Caco-2 (cell line): ENCODE data around the gene MRPS6. TPM values are rescaled to one million over a fixed set of nuclear protein-coding genes. Genes with fewer than 3 reads are reported as not detected.

ENCODE experiments used
- BruUV-seq: library from RNA; stranded (reverse); fragments of 400-500 nt; replicated peaks from 2 replicates; lab custom pipeline; 2021; lab: Mats Ljungman, UMichigan
- CTCF ChIA-PET: fragments of 300-600 bp; sonication (Branson Sonifier 250); formaldehyde crosslinking; loops from one replicate; lab custom pipeline; 2022; ENCODE audit warnings: antibody characterized with exemption; lab: Charles Lee
- POLR2A ChIA-PET: fragments of 300-600 bp; sonication (Branson Sonifier 250); formaldehyde crosslinking; loops from one replicate; lab custom pipeline; 2022; ENCODE audit warnings: antibody characterized with exemption; lab: Charles Lee
- DNase-seq, 2 experiments: peaks; one replicate each; pipeline versions ENCODE4 v3.0.0 to v3.0.0-alpha.2; 2020 to 2022
- H3K27me3 ChIP-seq: replicated peaks from 2 replicates; pipeline ENCODE4 v1.6.0; 2011; ENCODE audit warnings: low read length; ENCODE audit not compliant: control insufficient read depth, insufficient read depth
- H3K36me3 ChIP-seq: 2 replicates; pipeline ENCODE4 v1.5.1; 2011; ENCODE audit warnings: low read length; ENCODE audit not compliant: control insufficient read depth, insufficient read depth
- H3K4me1 ChIP-seq: fragments of 250-450 bp; sonication (Bioruptor Pico); 2 replicates; pipeline ENCODE4 v1.5.1; 2020; ENCODE audit warnings: mild to moderate bottlenecking
- H3K4me3 ChIP-seq: 2 replicates; pipeline ENCODE4 v1.5.1; 2011; ENCODE audit warnings: low read depth, mild to moderate bottlenecking, control low read depth, low read length
- H3K9me3 ChIP-seq: fragments of 250-450 bp; sonication (Bioruptor Pico); 2 replicates; pipeline ENCODE4 v1.5.1; 2020; ENCODE audit warnings: mild to moderate bottlenecking, moderate library complexity
- H3K27ac Mint-ChIP-seq: one replicate; pipeline ENCODE4 v1.8.0; 2022; ENCODE audit warnings: mixed read lengths; ENCODE audit not compliant: unreplicated experiment
- H3K27me3 Mint-ChIP-seq: one replicate; pipeline ENCODE4 v1.8.0; 2022; ENCODE audit warnings: mixed read lengths; ENCODE audit not compliant: insufficient read depth, unreplicated experiment
- H3K36me3 Mint-ChIP-seq: one replicate; pipeline ENCODE4 v1.8.0; 2022; ENCODE audit warnings: mild to moderate bottlenecking, mixed read lengths; ENCODE audit not compliant: insufficient read depth, unreplicated experiment
- H3K4me1 Mint-ChIP-seq: one replicate; pipeline ENCODE4 v1.8.0; 2022; ENCODE audit warnings: low read depth, mixed read lengths; ENCODE audit not compliant: unreplicated experiment
- H3K4me3 Mint-ChIP-seq: one replicate; pipeline ENCODE4 v1.8.0; 2022; ENCODE audit warnings: mild to moderate bottlenecking, moderate library complexity, mixed read lengths; ENCODE audit not compliant: unreplicated experiment
- H3K9me3 Mint-ChIP-seq: one replicate; pipeline ENCODE4 v1.8.0; 2022; ENCODE audit warnings: mixed read lengths; ENCODE audit not compliant: unreplicated experiment
- intact Hi-C: fragments of 100-400 bp; cut with micrococcal nuclease; formaldehyde crosslinking; loops from one replicate; pipeline ENCODE4 v1.10.0; 2022; ENCODE audit not compliant: unreplicated experiment
- total RNA-seq: library from RNA; stranded (reverse); gene quantifications from 2 replicates; pipeline ENCODE4 v1.2.3, GENCODE V29; 2022
- TF ChIP-seq, protein P1 (sequence below), 2 experiments: fragments of 200-600 bp in 1 of 2; IDR thresholded peaks; 1 replicate in 1 of 2; 2 replicates in 1 of 2; pipeline versions ENCODE4 v1.5.1 to v1.8.0; 2011 to 2022; ENCODE audit warnings: antibody characterized with exemption in 1 of 2, control low read depth in 1 of 2, inconsistent platforms in 1 of 2, low read depth in 1 of 2, low read length in 1 of 2, mild to moderate bottlenecking in 1 of 2, moderate library complexity in 1 of 2; ENCODE audit not compliant: insufficient read depth in 1 of 2, severe bottlenecking in 1 of 2, unreplicated experiment in 1 of 2

The MRPS6 gene
- total RNA-seq, 1 experiment from 2014 or later = 104 TPM

DNA sequence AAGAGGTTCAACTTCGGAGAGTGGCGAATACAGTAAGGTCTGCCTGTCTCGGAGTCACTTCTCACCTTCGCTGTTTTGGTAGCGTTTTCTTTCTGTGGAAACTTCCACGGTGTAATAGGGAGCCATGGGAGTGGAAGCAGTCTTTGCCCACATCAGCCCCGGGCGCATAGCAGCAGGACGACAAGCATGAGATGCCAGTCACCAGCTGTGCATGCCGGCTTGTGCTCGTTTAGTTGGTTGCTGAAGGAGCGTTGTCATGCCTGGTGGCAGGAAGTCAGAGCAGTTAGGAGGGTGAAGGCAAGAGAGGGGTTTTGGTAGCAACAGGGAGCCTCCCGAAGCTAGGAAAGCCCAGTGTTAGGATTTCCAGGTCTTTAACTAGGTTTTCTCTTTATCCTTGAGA, 58.8 kb downstream of the MRPS6 start:
- Mint-ChIP-seq H3K36me3 (peaks cover 53% of the 10 kb centered on the region), H3K9me3 (peaks cover 6% of the 10 kb centered on the region), H3K27me3 (no peaks in the 10 kb centered on the region), H3K27ac (no peak overlapping the region), H3K4me1 (peaks cover 16% of the 10 kb centered on the region), H3K4me3 (no peak overlapping the region)
- intact Hi-C loops = no loop called here
- BruUV-seq = no TSS peak
- Histone ChIP-seq H3K36me3 (no peaks in the 10 kb centered on the region; the same call in none of the 2 replicates), H3K4me3 (no peak overlapping the region), H3K9me3 (no peaks in the 10 kb centered on the region), H3K27me3 (no peaks in the 10 kb centered on the region), H3K4me1 (0 out of 2 replicates have a peak, but pooled peaks cover 5% of the 10 kb centered on the region)
- POLR2A ChIA-PET = no interaction called here
- CTCF ChIA-PET = no interaction called here
- DNase-seq = no peak
- TF ChIP-seq, protein P1, sequence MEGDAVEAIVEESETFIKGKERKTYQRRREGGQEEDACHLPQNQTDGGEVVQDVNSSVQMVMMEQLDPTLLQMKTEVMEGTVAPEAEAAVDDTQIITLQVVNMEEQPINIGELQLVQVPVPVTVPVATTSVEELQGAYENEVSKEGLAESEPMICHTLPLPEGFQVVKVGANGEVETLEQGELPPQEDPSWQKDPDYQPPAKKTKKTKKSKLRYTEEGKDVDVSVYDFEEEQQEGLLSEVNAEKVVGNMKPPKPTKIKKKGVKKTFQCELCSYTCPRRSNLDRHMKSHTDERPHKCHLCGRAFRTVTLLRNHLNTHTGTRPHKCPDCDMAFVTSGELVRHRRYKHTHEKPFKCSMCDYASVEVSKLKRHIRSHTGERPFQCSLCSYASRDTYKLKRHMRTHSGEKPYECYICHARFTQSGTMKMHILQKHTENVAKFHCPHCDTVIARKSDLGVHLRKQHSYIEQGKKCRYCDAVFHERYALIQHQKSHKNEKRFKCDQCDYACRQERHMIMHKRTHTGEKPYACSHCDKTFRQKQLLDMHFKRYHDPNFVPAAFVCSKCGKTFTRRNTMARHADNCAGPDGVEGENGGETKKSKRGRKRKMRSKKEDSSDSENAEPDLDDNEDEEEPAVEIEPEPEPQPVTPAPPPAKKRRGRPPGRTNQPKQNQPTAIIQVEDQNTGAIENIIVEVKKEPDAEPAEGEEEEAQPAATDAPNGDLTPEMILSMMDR (IDR thresholded peaks at IDR 0.05; ENCODE audit: insufficient read depth in 1 of 2, low read depth in 1 of 2, low read length in 1 of 2, severe bottlenecking in 1 of 2, unreplicated experiment in 1 of 2) = no peak

DNA sequence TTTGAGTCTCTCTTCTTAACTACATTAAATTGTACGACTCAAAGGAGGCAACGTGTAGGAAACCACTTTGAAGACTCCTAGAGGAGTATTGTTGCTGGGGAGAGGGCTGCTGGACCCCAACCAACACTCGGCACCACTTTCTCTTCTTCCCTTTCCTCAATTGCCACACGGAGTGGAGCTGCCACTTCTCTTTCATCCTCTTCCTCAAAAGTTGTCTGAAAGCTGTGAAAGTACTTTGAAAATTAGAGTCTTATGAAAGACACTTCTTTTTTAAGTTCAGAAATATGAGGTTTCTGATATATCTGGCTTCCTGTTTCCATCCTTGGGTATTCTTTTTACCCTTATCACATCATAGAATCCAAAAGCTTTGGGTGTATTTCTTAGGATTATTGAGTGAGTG, 59.5 kb downstream of the MRPS6 start:
- Histone ChIP-seq H3K36me3 (no peaks in the 10 kb centered on the region; the same call in none of the 2 replicates), H3K9me3 (no peaks in the 10 kb centered on the region), H3K4me1 (0 out of 2 replicates have a peak, but pooled peaks cover 5% of the 10 kb centered on the region), H3K4me3 (no peak overlapping the region), H3K27me3 (no peaks in the 10 kb centered on the region)
- no TSS peak for BruUV-seq
- POLR2A ChIA-PET = no interaction called here
- intact Hi-C loops = no loop called here
- Mint-ChIP-seq H3K27me3 (no peaks in the 10 kb centered on the region), H3K27ac (no peak overlapping the region), H3K4me3 (no peak overlapping the region), H3K9me3 (peaks cover 6% of the 10 kb centered on the region), H3K36me3 (peaks cover 51% of the 10 kb centered on the region), H3K4me1 (peaks cover 12% of the 10 kb centered on the region)
- DNase-seq = no peak
- CTCF ChIA-PET = no interaction called here
- TF ChIP-seq, protein P1 (IDR thresholded peaks at IDR 0.05; ENCODE audit: insufficient read depth in 1 of 2, low read depth in 1 of 2, low read length in 1 of 2, severe bottlenecking in 1 of 2, unreplicated experiment in 1 of 2) = no peak

DNA sequence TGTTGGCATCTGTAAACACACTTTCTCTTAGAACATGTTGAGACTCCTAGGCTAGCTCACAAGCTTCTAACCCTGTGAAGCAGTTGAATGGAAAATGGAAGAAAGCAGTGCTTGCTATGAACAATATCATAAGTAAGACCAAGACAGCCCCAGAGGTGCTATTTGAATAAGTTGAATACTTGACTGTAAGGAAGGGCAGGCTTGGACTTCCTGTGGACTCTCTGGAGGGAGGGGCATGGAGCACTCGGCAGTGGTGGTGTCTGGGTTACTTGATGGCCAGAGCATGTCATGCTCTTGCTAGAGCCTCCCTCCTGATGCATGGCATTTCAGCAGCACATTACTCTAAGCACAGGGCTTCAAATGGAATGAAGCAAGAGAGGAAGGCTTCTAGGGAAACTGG, 60.0 kb downstream of the MRPS6 start:
- no peaks in the 10 kb centered on the region for H3K27me3 Mint-ChIP-seq
- H3K36me3 Mint-ChIP-seq = peaks cover 51% of the 10 kb centered on the region
- no peaks in the 10 kb centered on the region for H3K27me3 ChIP-seq
- no peaks in the 10 kb centered on the region for H3K9me3 ChIP-seq
- H3K27ac Mint-ChIP-seq = no peak overlapping the region
- intact Hi-C loops = no loop called here
- ChIA-PET CTCF (no interaction called here), POLR2A (no interaction called here)
- no peak overlapping the region for H3K4me3 ChIP-seq
- H3K4me1 Mint-ChIP-seq = peaks cover 9% of the 10 kb centered on the region
- H3K9me3 Mint-ChIP-seq = peaks cover 6% of the 10 kb centered on the region
- H3K36me3 ChIP-seq = no peaks in the 10 kb centered on the region; the same call in 1 of the 2 replicates
- no peak for DNase-seq
- no TSS peak for BruUV-seq
- TF ChIP-seq, protein P1 (IDR thresholded peaks at IDR 0.05; ENCODE audit: insufficient read depth in 1 of 2, low read depth in 1 of 2, low read length in 1 of 2, severe bottlenecking in 1 of 2, unreplicated experiment in 1 of 2) = no peak
- H3K4me1 ChIP-seq = 0 out of 2 replicates have a peak, but pooled peaks cover 5% of the 10 kb centered on the region
- no peak overlapping the region for H3K4me3 Mint-ChIP-seq
